Stomach (tissue), 9 donors: ENCODE results near the gene SRP54. TPM values are rescaled to one million over a fixed set of nuclear protein-coding genes. Genes with fewer than 3 reads are reported as not detected.
"Not testable (repeated sequence)": the region's sequence is repeated elsewhere in the genome, so short reads cannot be mapped to it uniquely, and the experiment has no call there.

Experiments used
- DNase-seq, 2 donors: peaks; one replicate each; pipeline versions ENCODE4 v3.0.0 to v3.0.0-alpha.2; 2013 to 2019
- H3K27ac ChIP-seq, 5 donors: fragments of 200-600 bp in 4 of 5; sonication (generic) in 4 of 5; one replicate each; pipeline ENCODE4 v1.5.1; 2013 to 2019; ENCODE audit warnings: mild to moderate bottlenecking in 1 of 5, moderate library complexity in 1 of 5
- H3K27me3 ChIP-seq, 3 donors: fragments of 200-600 bp; sonication (generic); one replicate each; pipeline ENCODE4 v1.5.1; 2017 to 2019; ENCODE audit warnings: mixed run types in 1 of 3
- H3K36me3 ChIP-seq, 4 donors: fragments of 200-600 bp; sonication (generic); 1 replicate in 3 of 4; 2 replicates in 1 of 4; pipeline ENCODE4 v1.5.1; 2016 to 2019
- H3K4me1 ChIP-seq, 4 donors: fragments of 200-600 bp; sonication (generic); one replicate each; pipeline ENCODE4 v1.5.1; 2016 to 2019
- H3K4me3 ChIP-seq, 4 donors: fragments of 200-600 bp; sonication (generic) in 3 of 4; one replicate each; pipeline ENCODE4 v1.5.1; 2016 to 2019; ENCODE audit warnings: mild to moderate bottlenecking in 1 of 4
- H3K9me3 ChIP-seq, 4 donors: fragments of 200-600 bp; sonication (generic); one replicate each; pipeline ENCODE4 v1.5.1; 2016 to 2019
- EP300 ChIP-seq: sonication (generic); formaldehyde crosslinking; IDR thresholded peaks from one replicate; pipeline ENCODE4 v1.6.1; 2017; ENCODE audit warnings: antibody characterized with exemption
- POLR2A ChIP-seq, 4 donors: fragments of 450-650 bp; IDR thresholded peaks; one replicate each; pipeline ENCODE4 v1.6.1; 2016; ENCODE audit warnings: antibody characterized with exemption in 4 of 4, control low read depth in 2 of 4, mild to moderate bottlenecking in 1 of 4, moderate library complexity in 1 of 4
- POLR2AphosphoS5 ChIP-seq, 3 donors: sonication (generic); formaldehyde crosslinking; IDR thresholded peaks; one replicate each; pipeline ENCODE4 v1.6.1; 2016; ENCODE audit warnings: antibody characterized with exemption in 3 of 3
- WGBS, 5 donors: extraction: QIAGEN DNeasy Blood & Tissue Kit in 3 of 5; methylation state at CpG; one replicate each; pipeline versions ENCODE4 v1.1.5 to v1.1.7; 2013 to 2018; 5-methylcytosine and 5-hydroxymethylcytosine counted together
- intact Hi-C: fragments of 100-400 bp; cut with DNase I; formaldehyde crosslinking; loops from one replicate; pipeline ENCODE4 v1.15.1; 2023; ENCODE audit warnings: low total_unique reads
- polyA plus RNA-seq, 3 donors: library from polyadenylated mRNA; stranded (reverse); fragments of 200-250 nt; gene quantifications; one replicate each; pipeline ENCODE4 v1.2.3, GENCODE V29; 2013
- total RNA-seq, 5 donors: library from RNA; depleted of rRNA; stranded (reverse); fragments of >200 nt; gene quantifications; one replicate each; pipeline versions ENCODE4 v1.1.0 to v1.2.3, GENCODE V29; 2014 to 2016
- TF ChIP-seq, protein P1 (sequence below), 7 experiments: fragments of 450-650 bp in 4 of 7; fragments of 200-600 bp in 3 of 7; sonication (generic) in 3 of 7; IDR thresholded peaks; one replicate each; pipeline ENCODE4 v1.5.1; 2016 to 2019; ENCODE audit warnings: antibody characterized with exemption in 7 of 7, control low read depth in 2 of 7, mild to moderate bottlenecking in 1 of 7
- donor health status: healthy with polysubstance abuse.
- donor health status: Bipolar disorder and iron deficiency.
- donor health status: healthy.

The SRP54 gene
- total and polyA plus RNA-seq, 8 donors: 12.9 to 111 (median 23.7) TPM

GRCh38 chr14:34951286-34951685 is 31.5 kb upstream of the SRP54 start:
- WGBS, 5 donors: 80 to 100% (median 93%) methylated on average over 1 of the region's 1 CpG
- no peak for DNase-seq
- intact Hi-C loops: no loop called here

DNA sequence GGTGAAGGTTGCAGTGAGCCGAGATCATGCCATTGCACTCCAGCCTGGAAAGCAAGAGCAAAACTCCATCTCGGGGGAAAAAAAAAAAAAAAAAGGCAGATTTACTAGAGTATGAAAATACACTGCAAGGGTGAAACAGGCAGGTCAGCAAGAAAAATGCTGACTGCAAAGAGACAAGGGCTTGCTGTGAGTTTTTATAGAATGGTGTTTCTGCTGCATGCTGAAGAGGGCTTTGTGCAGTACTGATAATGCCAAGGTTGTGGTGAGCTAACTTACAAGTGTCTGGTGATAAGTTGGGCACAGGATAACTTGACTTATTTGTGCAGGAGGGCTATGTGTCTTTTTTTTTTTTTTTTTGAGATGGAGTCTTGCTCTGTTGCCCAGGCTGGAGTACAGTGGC is 25.9 kb upstream of the SRP54 start:
- Histone ChIP-seq H3K4me1 (no peaks in the 10 kb centered on the region), H3K27ac (no peak overlapping the region), H3K4me3 (no peak overlapping the region), H3K9me3 (no peaks in the 10 kb centered on the region), H3K27me3 (no peaks in the 10 kb centered on the region), H3K36me3 (peaks cover 4 to 50% (median 45%) of the 10 kb centered on the region in 4 donors)
- TF ChIP-seq POLR2AphosphoS5 (IDR thresholded peaks at IDR 0.05) (no peak), EP300 (no peak), POLR2A (IDR thresholded peaks at IDR 0.05) (no peak)
- TF ChIP-seq, protein P1, sequence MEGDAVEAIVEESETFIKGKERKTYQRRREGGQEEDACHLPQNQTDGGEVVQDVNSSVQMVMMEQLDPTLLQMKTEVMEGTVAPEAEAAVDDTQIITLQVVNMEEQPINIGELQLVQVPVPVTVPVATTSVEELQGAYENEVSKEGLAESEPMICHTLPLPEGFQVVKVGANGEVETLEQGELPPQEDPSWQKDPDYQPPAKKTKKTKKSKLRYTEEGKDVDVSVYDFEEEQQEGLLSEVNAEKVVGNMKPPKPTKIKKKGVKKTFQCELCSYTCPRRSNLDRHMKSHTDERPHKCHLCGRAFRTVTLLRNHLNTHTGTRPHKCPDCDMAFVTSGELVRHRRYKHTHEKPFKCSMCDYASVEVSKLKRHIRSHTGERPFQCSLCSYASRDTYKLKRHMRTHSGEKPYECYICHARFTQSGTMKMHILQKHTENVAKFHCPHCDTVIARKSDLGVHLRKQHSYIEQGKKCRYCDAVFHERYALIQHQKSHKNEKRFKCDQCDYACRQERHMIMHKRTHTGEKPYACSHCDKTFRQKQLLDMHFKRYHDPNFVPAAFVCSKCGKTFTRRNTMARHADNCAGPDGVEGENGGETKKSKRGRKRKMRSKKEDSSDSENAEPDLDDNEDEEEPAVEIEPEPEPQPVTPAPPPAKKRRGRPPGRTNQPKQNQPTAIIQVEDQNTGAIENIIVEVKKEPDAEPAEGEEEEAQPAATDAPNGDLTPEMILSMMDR (IDR thresholded peaks at IDR 0.05): no peak
- intact Hi-C loops: no loop called here
- 72 to 98% (median 95%) methylated on average over 2 of the region's 2 CpGs for WGBS, 5 donors
- no peak for DNase-seq

More at GRCh38 chr14:34951286-34951685, 31.5 kb upstream of the SRP54 start:
- Histone ChIP-seq H3K4me1 (no peaks in the 10 kb centered on the region), H3K36me3 (peaks cover 4 to 37% (median 30%) of the 10 kb centered on the region in 4 donors), H3K27me3 (no peaks in the 10 kb centered on the region), H3K9me3 (no peaks in the 10 kb centered on the region), H3K4me3 (no peak overlapping the region), H3K27ac (no peak overlapping the region)
- TF ChIP-seq POLR2AphosphoS5 (IDR thresholded peaks at IDR 0.05) (no peak), POLR2A (IDR thresholded peaks at IDR 0.05) (no peak), EP300 (no peak)
- TF ChIP-seq, protein P1 (IDR thresholded peaks at IDR 0.05): no peak

DNA sequence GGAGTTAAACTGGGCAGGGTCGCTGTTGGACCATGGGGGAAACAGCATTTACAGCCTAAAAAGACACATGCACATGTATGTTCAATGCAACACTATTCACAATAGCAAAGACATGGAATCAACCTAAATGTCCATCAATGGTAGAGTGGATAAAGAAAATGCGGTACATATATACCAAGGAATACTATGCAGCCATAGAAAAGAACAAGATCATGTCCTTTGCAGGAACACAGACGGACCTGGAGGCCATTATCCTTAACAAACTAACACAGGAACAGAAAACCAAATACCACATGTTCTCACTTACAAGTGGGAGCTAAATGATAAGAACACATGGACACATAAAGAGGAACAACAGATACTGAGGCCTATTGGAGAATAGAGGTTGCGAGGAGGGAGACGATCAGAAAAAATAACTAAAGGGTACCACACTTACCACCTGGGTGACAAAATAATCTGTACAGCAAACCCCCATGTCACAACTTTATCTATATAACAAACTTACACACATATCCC is 25.0 kb upstream of the SRP54 start:
- Histone ChIP-seq H3K36me3 (peaks cover 4 to 54% (median 44%) of the 10 kb centered on the region in 4 donors), H3K27ac (no peak overlapping the region), H3K4me1 (no peaks in the 10 kb centered on the region), H3K4me3 (no peak overlapping the region), H3K9me3 (no peaks in the 10 kb centered on the region), H3K27me3 (no peaks in the 10 kb centered on the region)
- intact Hi-C loops: no loop called here
- no peak for DNase-seq
- 95 to 99% (median 97%) methylated on average over 5 of the region's 5 CpGs for WGBS, 5 donors
- TF ChIP-seq POLR2A (IDR thresholded peaks at IDR 0.05) (no peak), POLR2AphosphoS5 (IDR thresholded peaks at IDR 0.05) (no peak), EP300 (no peak)
- TF ChIP-seq, protein P1 (IDR thresholded peaks at IDR 0.05): no peak

DNA sequence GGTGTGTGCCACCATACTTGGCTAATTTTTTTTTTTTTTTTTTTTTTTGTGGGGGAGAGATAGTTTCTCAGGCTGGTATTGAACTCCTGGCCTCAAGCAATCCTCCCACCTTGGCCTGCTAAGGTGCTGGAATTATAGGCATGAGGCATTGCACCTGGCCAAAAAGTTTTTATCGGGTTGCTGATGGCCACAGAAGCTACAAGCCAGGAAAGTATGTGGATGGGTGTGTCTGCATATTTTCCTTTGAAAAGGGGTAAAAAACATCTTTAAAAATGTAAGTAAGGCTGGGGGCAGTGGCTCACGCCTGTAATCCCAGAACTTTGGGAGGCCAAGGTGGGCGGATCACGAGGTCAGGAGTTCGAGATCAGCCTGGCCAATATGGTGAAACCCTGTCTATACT is 20.7 kb upstream of the SRP54 start:
- not testable (repeated sequence) for H3K27ac ChIP-seq, H3K27me3 ChIP-seq, H3K4me1 ChIP-seq, H3K9me3 ChIP-seq, DNase-seq, H3K4me3 ChIP-seq
- intact Hi-C loops: loop anchor here (10.0 kb wide), 1 partner anchor 67 kb away; no protein-coding TSS in a partner anchor
- H3K36me3 ChIP-seq: peaks cover 0 to 52% (median 47%) of the 10 kb centered on the region in 4 donors
- WGBS, 5 donors: 91 to 100% (median 98%) methylated on average over 5 of the region's 5 CpGs

DNA sequence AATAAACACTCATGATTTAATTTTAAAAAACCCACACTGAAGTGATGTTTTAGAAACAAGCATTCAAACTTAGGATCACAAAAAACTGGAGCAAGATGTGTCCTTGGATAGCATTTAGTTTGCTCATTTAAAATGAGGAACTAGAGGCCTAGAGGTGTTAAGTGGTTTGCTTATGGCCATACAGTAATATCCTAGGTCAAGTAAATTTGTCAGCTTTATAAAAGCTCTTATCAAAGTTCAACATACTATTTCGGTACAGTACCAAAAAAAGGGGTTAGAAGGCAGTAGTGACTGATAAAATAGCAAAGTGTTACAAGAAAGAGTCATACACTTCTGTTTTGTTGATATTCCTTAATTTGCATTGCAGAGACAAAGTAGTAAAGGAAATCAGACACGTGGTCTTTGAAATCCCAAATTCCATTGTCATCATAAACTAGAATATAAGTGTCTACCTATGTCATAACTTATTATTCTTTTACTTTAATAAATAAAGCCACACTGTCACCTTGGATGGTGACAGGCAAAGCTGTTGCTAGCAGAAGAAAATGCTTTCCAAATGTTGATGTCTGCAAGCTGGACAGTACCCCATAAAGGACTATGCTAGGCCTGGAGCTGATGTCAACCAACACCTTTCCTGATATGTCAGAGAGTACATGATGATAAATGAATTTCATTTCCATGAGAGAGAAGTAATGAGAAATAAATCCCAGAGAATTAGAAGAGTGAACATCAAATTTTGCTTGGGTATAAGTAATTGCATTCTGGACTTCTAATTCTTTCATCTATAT is 17.6 kb upstream of the SRP54 start:
- H3K9me3 ChIP-seq: no peaks in the 10 kb centered on the region
- no peak for DNase-seq
- intact Hi-C loops: loop anchor here (10.0 kb wide), 1 partner anchor 70 kb away; no protein-coding TSS in a partner anchor
- H3K4me1 ChIP-seq: no peaks in the 10 kb centered on the region
- peaks cover 8 to 59% (median 51%) of the 10 kb centered on the region in 4 donors for H3K36me3 ChIP-seq
- TF ChIP-seq EP300 (no peak), POLR2AphosphoS5 (IDR thresholded peaks at IDR 0.05) (no peak), POLR2A (IDR thresholded peaks at IDR 0.05) (no peak)
- TF ChIP-seq, protein P1 (IDR thresholded peaks at IDR 0.05): no peak
- no peak overlapping the region for H3K4me3 ChIP-seq
- no peak overlapping the region for H3K27ac ChIP-seq
- no peaks in the 10 kb centered on the region for H3K27me3 ChIP-seq
- WGBS, 5 donors: 36 to 70% (median 55%) methylated on average over 2 of the region's 2 CpGs
